Kidney epithelial cell (primary cell): ENCODE results near the gene CDHR2. TPM values are rescaled to one million over a fixed set of nuclear protein-coding genes. Genes with fewer than 3 reads are reported as not detected.

Experiments used
- DNase-seq: peaks from one replicate; pipeline ENCODE4 v3.0.0-alpha.2; 2010; ENCODE audit warnings: low read depth
- H3K27me3 ChIP-seq: 2 replicates; pipeline ENCODE4 v1.6.0; 2011; ENCODE audit warnings: low read length; ENCODE audit not compliant: control insufficient read depth, insufficient read depth
- H3K36me3 ChIP-seq: 2 replicates; pipeline ENCODE4 v1.5.1; 2011; ENCODE audit warnings: low read length; ENCODE audit not compliant: control insufficient read depth, insufficient read depth
- H3K4me3 ChIP-seq: 2 replicates; pipeline ENCODE4 v1.5.1; 2011; ENCODE audit warnings: low read depth, mild to moderate bottlenecking, control low read depth, low read length
- CTCF ChIP-seq: IDR thresholded peaks from 2 replicates; pipeline ENCODE4 v1.5.1; 2011; ENCODE audit warnings: mild to moderate bottlenecking, moderate library complexity, low read length, control low read depth, inconsistent platforms; ENCODE audit not compliant: insufficient read depth, poor library complexity, severe bottlenecking
- total RNA-seq: library from RNA; depleted of rRNA; stranded (reverse); fragments of >200 nt; gene quantifications from 2 replicates; pipeline ENCODE4 v1.2.3, GENCODE V29; 2015

Gene CDHR2
- total RNA-seq, 1 donor from 2014 or later, result 0.08 TPM

GRCh38 chr5:176573564-176574296 is 24.6 kb downstream of the CDHR2 start:
- H3K4me3 ChIP-seq, result no peak overlapping the region
- H3K36me3 ChIP-seq, result no peaks in the 10 kb centered on the region
- H3K27me3 ChIP-seq, result peaks cover 10% of the 10 kb centered on the region
- no peak for DNase-seq
- peak; percentile 93 for TF ChIP-seq CTCF

GRCh38 chr5:176574297-176574591 is 25.1 kb downstream of the CDHR2 start:
- DNase-seq, result no peak
- H3K27me3 ChIP-seq, result peaks cover 10% of the 10 kb centered on the region
- no peak for TF ChIP-seq CTCF
- no peak overlapping the region for H3K4me3 ChIP-seq
- no peaks in the 10 kb centered on the region for H3K36me3 ChIP-seq

DNA sequence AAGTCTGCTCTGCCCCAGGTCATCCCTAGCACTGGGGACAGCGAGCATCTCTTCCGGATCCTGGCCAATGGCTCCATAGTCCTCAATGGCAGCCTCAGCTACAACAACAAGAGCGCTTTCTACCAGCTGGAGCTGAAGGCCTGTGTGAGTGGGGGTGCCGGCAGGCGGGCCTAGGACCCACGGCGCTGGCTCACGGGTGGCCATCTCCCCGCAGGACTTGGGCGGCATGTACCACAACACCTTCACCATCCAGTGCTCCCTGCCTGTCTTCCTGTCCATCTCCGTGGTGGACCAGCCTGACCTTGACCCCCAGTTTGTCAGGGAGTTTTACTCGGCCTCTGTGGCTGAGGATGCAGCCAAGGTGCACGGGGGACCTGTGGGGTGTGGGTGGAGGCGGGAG is 25.9 kb downstream of the CDHR2 start:
- no peak overlapping the region for H3K4me3 ChIP-seq
- peaks cover 10% of the 10 kb centered on the region for H3K27me3 ChIP-seq
- no peak for DNase-seq
- no peaks in the 10 kb centered on the region for H3K36me3 ChIP-seq
- TF ChIP-seq CTCF, result no peak

- H3K27me3 ChIP-seq, result peaks cover 10% of the 10 kb centered on the region
- TF ChIP-seq CTCF, result no peak
- H3K36me3 ChIP-seq, result no peaks in the 10 kb centered on the region
- no peak overlapping the region for H3K4me3 ChIP-seq
- no peak for DNase-seq
These were observed 26.6 kb downstream of the CDHR2 start for GRCh38 chr5:176575488-176576422.

- H3K27me3 ChIP-seq, result peaks cover 5% of the 10 kb centered on the region
- no peak for DNase-seq
- H3K4me3 ChIP-seq, result no peak overlapping the region
- TF ChIP-seq CTCF, result peak; percentile 9
- no peaks in the 10 kb centered on the region for H3K36me3 ChIP-seq
These were observed 28.4 kb downstream of the CDHR2 start for GRCh38 chr5:176577312-176578176.
